ENCODE data around the gene MICU2.
"Not testable (repeated sequence)": the region's sequence is repeated elsewhere in the genome, so short reads cannot be mapped to it uniquely, and the experiment has no call there.

GRCh38 chr13:21589510-21589909 is 14.5 kb downstream of the MICU2 start:
- TF ChIP-seq CTCF, POLR2A, POLR2AphosphoS5 (IDR thresholded peaks at IDR 0.05): not testable (repeated sequence)

Data from prostate gland (tissue), 2 donors.